ENCODE results near the gene FIBCD1.

- TF ChIP-seq CTCF (IDR thresholded peaks at IDR 0.05) (no peak), EP300 (IDR thresholded peaks at IDR 0.05) (no peak), POLR2A (IDR thresholded peaks at IDR 0.05) (no peak), POLR2AphosphoS5 (IDR thresholded peaks at IDR 0.05) (no peak)
These were observed 48.9 kb downstream of the FIBCD1 start for GRCh38 chr9:130890124-130890523.
